Activated naive CD4-positive, alpha-beta T cell treated with anti-CD3 and anti-CD28 coated beads, Interleukin-2, amount 10 ng/mL, durations not matched to agents 7 days and 5 days (primary cell): ENCODE results near the gene SLC9A9.

Experiments used
- CTCF ChIA-PET: fragments of 350-600 bp; sonication (Branson Sonifier 250); formaldehyde crosslinking; loops from one replicate; lab custom pipeline; 2021; ENCODE audit warnings: antibody characterized with exemption; lab: Charles Lee
- DNase-seq: peaks from one replicate; pipeline ENCODE4 v3.0.0-alpha.2; 2020
- H3K27ac Mint-ChIP-seq: one replicate; pipeline ENCODE4 v1.8.0; 2021; ENCODE audit warnings: mild to moderate bottlenecking, moderate library complexity, mixed read lengths
- H3K27me3 Mint-ChIP-seq: one replicate; pipeline ENCODE4 v1.8.0; 2021; ENCODE audit warnings: mild to moderate bottlenecking, mixed read lengths
- H3K36me3 Mint-ChIP-seq: one replicate; pipeline ENCODE4 v1.8.0; 2021; ENCODE audit warnings: mixed read lengths
- H3K4me1 Mint-ChIP-seq: one replicate; pipeline ENCODE4 v1.8.0; 2021; ENCODE audit warnings: mixed read lengths
- H3K4me3 Mint-ChIP-seq: one replicate; pipeline ENCODE4 v1.8.0; 2021; ENCODE audit warnings: mild to moderate bottlenecking, moderate library complexity, mixed read lengths
- H3K9me3 Mint-ChIP-seq: one replicate; pipeline ENCODE4 v1.8.0; 2021; ENCODE audit warnings: mixed read lengths

SLC9A9 gene

GRCh38 chr3:143382816-143383215 lies 465.5 kb downstream of the SLC9A9 start:
- no peak overlapping the region for H3K4me3 Mint-ChIP-seq
- H3K9me3 Mint-ChIP-seq = peaks cover 2% of the 10 kb centered on the region
- CTCF ChIA-PET = interaction anchor here (0.6 kb wide), 1 partner anchor 123 kb away, joined by 4 read pairs; no protein-coding TSS in a partner anchor
- no peaks in the 10 kb centered on the region for H3K4me1 Mint-ChIP-seq
- H3K36me3 Mint-ChIP-seq = peaks cover 2% of the 10 kb centered on the region
- H3K27me3 Mint-ChIP-seq = no peaks in the 10 kb centered on the region
- no peak for DNase-seq
- no peak overlapping the region for H3K27ac Mint-ChIP-seq

- CTCF ChIA-PET = no interaction called here
- Mint-ChIP-seq H3K4me3 (no peak overlapping the region), H3K9me3 (peaks cover 2% of the 10 kb centered on the region), H3K36me3 (peaks cover 2% of the 10 kb centered on the region), H3K4me1 (no peaks in the 10 kb centered on the region), H3K27me3 (no peaks in the 10 kb centered on the region), H3K27ac (no peak overlapping the region)
- DNase-seq = no peak
These were observed 467.8 kb downstream of the SLC9A9 start for GRCh38 chr3:143380449-143380848.

DNA sequence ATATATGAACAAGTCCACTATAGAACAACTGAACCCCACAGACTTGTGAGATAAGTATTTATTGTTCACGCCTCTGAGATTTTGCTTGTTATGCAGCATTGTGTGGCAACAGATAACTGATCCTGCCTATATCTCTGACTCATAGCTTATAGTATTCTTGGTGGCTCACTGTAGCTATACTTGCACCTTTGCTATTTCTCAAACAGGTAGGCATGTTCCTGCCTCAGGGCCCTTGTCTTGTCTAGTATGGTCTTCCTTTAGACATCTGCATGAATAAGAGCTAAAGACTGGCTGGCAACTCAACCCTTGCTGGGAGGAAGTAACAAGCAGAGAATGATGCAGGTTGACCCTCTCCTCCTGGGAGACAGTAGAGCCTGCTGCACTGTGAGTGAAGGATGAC lies 472.6 kb downstream of the SLC9A9 start:
- Mint-ChIP-seq H3K4me1 (no peaks in the 10 kb centered on the region), H3K36me3 (no peaks in the 10 kb centered on the region), H3K9me3 (no peaks in the 10 kb centered on the region), H3K27ac (no peak overlapping the region), H3K4me3 (no peak overlapping the region), H3K27me3 (no peaks in the 10 kb centered on the region)
- CTCF ChIA-PET = interaction anchor here (0.8 kb wide), 1 partner anchor 255 kb away, joined by 3 read pairs; no protein-coding TSS in a partner anchor
- no peak for DNase-seq

- CTCF ChIA-PET = no interaction called here
- Mint-ChIP-seq H3K36me3 (peaks cover 6% of the 10 kb centered on the region), H3K4me3 (no peak overlapping the region), H3K27me3 (no peaks in the 10 kb centered on the region), H3K9me3 (no peaks in the 10 kb centered on the region), H3K27ac (no peak overlapping the region), H3K4me1 (peaks cover 15% of the 10 kb centered on the region)
- no peak for DNase-seq
These were observed 481.1 kb downstream of the SLC9A9 start for GRCh38 chr3:143367171-143367570.

GRCh38 chr3:143366672-143367071 lies 481.6 kb downstream of the SLC9A9 start:
- Mint-ChIP-seq H3K27ac (no peak overlapping the region), H3K36me3 (peaks cover 6% of the 10 kb centered on the region), H3K4me1 (peaks cover 20% of the 10 kb centered on the region), H3K27me3 (no peaks in the 10 kb centered on the region), H3K4me3 (no peak overlapping the region), H3K9me3 (no peaks in the 10 kb centered on the region)
- DNase-seq = no peak
- CTCF ChIA-PET = no interaction called here

GRCh38 chr3:143363949-143364348 lies 484.3 kb downstream of the SLC9A9 start:
- CTCF ChIA-PET = no interaction called here
- Mint-ChIP-seq H3K9me3 (no peaks in the 10 kb centered on the region), H3K4me3 (no peak overlapping the region), H3K4me1 (peaks cover 20% of the 10 kb centered on the region), H3K36me3 (peaks cover 6% of the 10 kb centered on the region), H3K27ac (no peak overlapping the region), H3K27me3 (no peaks in the 10 kb centered on the region)
- DNase-seq = no peak

GRCh38 chr3:143363276-143363675 lies 485.0 kb downstream of the SLC9A9 start:
- no peaks in the 10 kb centered on the region for H3K27me3 Mint-ChIP-seq
- H3K36me3 Mint-ChIP-seq = peaks cover 6% of the 10 kb centered on the region
- H3K4me1 Mint-ChIP-seq = peaks cover 20% of the 10 kb centered on the region
- H3K9me3 Mint-ChIP-seq = no peaks in the 10 kb centered on the region
- H3K27ac Mint-ChIP-seq = peak overlapping the region; percentile 31
- CTCF ChIA-PET = interaction anchor here (0.7 to 1.7 kb wide), 2 partner anchors 15 to 157 kb away, joined by 3 to 6 read pairs; no protein-coding TSS in a partner anchor
- DNase-seq = no peak
- no peak overlapping the region for H3K4me3 Mint-ChIP-seq

DNA sequence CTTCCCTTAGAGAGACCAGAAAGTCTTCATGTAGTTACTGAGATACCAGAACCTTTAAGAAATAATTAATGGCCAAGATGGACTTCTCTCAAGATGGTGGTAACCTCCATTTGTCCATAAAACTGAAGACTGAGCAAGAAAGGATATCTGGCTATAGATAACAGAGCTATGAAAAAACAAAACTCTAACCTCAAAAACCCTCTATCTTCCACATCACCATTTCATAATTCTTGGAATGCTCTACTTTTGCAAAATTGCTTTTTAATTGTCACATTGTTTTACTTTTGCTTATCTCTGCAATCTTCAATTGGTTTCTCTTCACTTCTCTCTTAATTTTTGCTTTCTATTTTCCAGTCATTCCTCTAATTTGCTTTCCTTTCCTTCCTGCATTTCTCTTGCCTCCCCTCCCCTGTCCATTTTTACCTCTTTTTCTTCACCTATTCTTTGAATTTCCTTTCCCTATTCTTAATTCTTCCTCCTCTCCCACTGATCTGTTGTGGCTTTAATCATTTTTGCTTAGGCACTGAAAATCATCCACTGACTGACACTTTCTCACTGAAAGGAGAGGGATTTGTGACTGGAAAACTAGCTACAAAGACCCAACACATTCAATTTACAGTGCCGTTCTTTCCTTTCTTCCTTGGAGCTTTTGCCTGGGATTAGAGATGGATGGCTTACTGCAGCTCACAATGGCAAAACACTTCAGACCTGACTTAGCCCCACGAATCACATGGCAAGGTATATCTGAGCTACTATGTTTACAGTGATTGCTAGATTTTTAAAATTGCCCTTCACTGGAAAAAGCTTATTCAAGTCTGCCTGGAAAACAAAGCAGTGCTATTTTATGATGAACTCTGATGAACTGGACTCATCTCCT lies 485.9 kb downstream of the SLC9A9 start:
- CTCF ChIA-PET = interaction anchor here (1.7 kb wide), 1 partner anchor 14 kb away, joined by 6 read pairs; no protein-coding TSS in a partner anchor
- Mint-ChIP-seq H3K27me3 (no peaks in the 10 kb centered on the region), H3K27ac (no peak overlapping the region), H3K4me3 (no peak overlapping the region), H3K4me1 (peaks cover 20% of the 10 kb centered on the region), H3K36me3 (peaks cover 6% of the 10 kb centered on the region), H3K9me3 (no peaks in the 10 kb centered on the region)
- no peak for DNase-seq

GRCh38 chr3:143361589-143361988 lies 486.7 kb downstream of the SLC9A9 start:
- H3K27ac Mint-ChIP-seq = no peak overlapping the region
- peaks cover 6% of the 10 kb centered on the region for H3K36me3 Mint-ChIP-seq
- peaks cover 20% of the 10 kb centered on the region for H3K4me1 Mint-ChIP-seq
- no peaks in the 10 kb centered on the region for H3K27me3 Mint-ChIP-seq
- no peaks in the 10 kb centered on the region for H3K9me3 Mint-ChIP-seq
- no peak overlapping the region for H3K4me3 Mint-ChIP-seq
- DNase-seq = no peak
- CTCF ChIA-PET = interaction anchor here (1.7 kb wide), 1 partner anchor 13 kb away, joined by 6 read pairs; no protein-coding TSS in a partner anchor

DNA sequence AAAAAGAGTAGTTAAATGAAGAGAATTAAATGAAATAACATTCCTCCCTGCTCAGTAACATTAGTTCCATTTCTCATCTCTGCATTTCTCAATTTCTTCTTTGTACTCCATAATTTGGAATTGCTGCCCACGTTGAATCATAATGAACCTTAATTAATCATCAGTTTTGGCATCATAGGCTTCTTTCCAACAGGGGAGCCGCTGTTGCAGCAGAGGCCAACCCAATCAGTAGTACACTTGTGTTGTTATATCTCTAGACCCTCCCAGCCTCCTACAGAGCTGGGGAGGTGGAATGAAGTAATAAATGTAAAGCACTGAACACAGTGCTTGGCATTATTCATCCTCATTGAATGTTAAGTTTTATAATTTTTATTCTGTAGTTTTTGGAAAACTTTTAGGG lies 488.0 kb downstream of the SLC9A9 start:
- Mint-ChIP-seq H3K4me3 (no peak overlapping the region), H3K4me1 (peaks cover 20% of the 10 kb centered on the region), H3K27ac (no peak overlapping the region), H3K27me3 (no peaks in the 10 kb centered on the region), H3K36me3 (peaks cover 6% of the 10 kb centered on the region), H3K9me3 (no peaks in the 10 kb centered on the region)
- DNase-seq = no peak
- CTCF ChIA-PET = no interaction called here

GRCh38 chr3:143358793-143359491 lies 489.3 kb downstream of the SLC9A9 start:
- no peak overlapping the region for H3K27ac Mint-ChIP-seq
- H3K36me3 Mint-ChIP-seq = peaks cover 6% of the 10 kb centered on the region
- H3K9me3 Mint-ChIP-seq = no peaks in the 10 kb centered on the region
- no peaks in the 10 kb centered on the region for H3K27me3 Mint-ChIP-seq
- CTCF ChIA-PET = no interaction called here
- no peak for DNase-seq
- H3K4me1 Mint-ChIP-seq = peaks cover 19% of the 10 kb centered on the region
- H3K4me3 Mint-ChIP-seq = no peak overlapping the region

GRCh38 chr3:143358155-143358792 lies 490.0 kb downstream of the SLC9A9 start:
- Mint-ChIP-seq H3K27me3 (no peaks in the 10 kb centered on the region), H3K9me3 (no peaks in the 10 kb centered on the region), H3K36me3 (peaks cover 5% of the 10 kb centered on the region), H3K4me3 (no peak overlapping the region), H3K27ac (no peak overlapping the region), H3K4me1 (peaks cover 17% of the 10 kb centered on the region)
- CTCF ChIA-PET = no interaction called here
- no peak for DNase-seq

DNA sequence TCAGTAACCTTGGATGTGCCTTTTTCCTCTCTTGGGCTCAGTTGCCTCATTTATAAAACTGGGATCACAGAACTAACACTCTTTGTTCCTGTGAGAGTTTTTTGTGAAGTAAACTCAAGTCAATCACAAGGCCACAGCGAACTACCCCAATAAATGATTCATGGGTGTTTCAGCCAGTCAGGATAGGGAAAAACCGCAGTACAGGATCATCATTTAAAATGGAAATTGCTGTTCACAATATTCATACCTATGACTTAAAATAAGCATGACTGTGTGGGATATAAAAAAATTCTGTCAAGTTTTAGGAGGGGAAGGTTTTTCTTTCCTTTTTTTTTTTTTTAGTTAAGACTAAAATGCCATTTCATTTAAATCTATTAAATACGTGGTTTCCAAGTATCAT lies 490.6 kb downstream of the SLC9A9 start:
- no peak for DNase-seq
- CTCF ChIA-PET = no interaction called here
- H3K27ac Mint-ChIP-seq = no peak overlapping the region
- H3K36me3 Mint-ChIP-seq = peaks cover 5% of the 10 kb centered on the region
- no peaks in the 10 kb centered on the region for H3K27me3 Mint-ChIP-seq
- peaks cover 11% of the 10 kb centered on the region for H3K4me1 Mint-ChIP-seq
- no peak overlapping the region for H3K4me3 Mint-ChIP-seq
- no peaks in the 10 kb centered on the region for H3K9me3 Mint-ChIP-seq

DNA sequence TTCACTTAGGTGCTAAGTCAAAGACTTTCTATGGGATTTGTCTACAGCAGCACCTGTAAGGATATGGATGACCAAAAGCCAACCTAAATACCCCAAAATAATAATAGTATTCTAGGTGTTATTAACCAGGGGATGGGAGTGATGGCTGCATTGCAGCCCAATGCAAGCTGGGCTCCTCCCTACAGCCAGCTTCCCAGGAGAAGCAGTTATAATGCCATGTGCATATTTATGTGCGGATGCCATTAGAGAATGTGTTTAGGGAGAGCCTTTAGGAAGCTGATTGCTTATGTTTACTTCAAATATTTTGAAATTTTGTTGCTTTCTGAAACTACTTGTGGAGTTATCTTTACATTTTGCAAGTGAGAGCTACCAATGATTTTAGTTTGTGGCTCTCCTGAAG lies 491.4 kb downstream of the SLC9A9 start:
- Mint-ChIP-seq H3K27me3 (no peaks in the 10 kb centered on the region), H3K9me3 (no peaks in the 10 kb centered on the region), H3K27ac (no peak overlapping the region), H3K4me3 (no peak overlapping the region), H3K36me3 (no peaks in the 10 kb centered on the region), H3K4me1 (peaks cover 2% of the 10 kb centered on the region)
- CTCF ChIA-PET = no interaction called here
- DNase-seq = no peak
